Measurements from ENCODE around the gene MED19.
"Not testable (repeated sequence)": the region's sequence is repeated elsewhere in the genome, so short reads cannot be mapped to it uniquely, and the experiment has no call there.

DNA sequence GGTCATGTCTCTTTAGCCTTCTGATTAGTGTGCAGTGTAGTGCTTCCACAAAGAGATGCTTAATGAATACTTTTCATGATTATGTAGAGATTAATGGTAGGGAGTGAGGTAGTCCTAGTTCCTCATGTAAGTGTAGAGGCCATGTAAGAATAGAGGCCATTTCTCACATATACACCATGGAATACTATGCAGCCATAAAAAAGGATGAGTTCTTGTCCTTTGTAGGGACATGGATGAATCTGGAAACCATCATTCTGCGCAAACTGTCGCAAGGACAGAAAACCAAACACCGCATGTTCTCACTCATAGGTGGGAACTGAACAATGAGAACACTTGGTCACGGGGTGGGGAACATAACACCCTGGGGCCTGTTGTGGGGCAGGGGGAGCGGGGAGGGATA, 21.5 kb downstream of the MED19 start:
- TF ChIP-seq, protein P1, sequence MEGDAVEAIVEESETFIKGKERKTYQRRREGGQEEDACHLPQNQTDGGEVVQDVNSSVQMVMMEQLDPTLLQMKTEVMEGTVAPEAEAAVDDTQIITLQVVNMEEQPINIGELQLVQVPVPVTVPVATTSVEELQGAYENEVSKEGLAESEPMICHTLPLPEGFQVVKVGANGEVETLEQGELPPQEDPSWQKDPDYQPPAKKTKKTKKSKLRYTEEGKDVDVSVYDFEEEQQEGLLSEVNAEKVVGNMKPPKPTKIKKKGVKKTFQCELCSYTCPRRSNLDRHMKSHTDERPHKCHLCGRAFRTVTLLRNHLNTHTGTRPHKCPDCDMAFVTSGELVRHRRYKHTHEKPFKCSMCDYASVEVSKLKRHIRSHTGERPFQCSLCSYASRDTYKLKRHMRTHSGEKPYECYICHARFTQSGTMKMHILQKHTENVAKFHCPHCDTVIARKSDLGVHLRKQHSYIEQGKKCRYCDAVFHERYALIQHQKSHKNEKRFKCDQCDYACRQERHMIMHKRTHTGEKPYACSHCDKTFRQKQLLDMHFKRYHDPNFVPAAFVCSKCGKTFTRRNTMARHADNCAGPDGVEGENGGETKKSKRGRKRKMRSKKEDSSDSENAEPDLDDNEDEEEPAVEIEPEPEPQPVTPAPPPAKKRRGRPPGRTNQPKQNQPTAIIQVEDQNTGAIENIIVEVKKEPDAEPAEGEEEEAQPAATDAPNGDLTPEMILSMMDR (conservative IDR thresholded peaks at IDR 0.05; ENCODE audit: low read length), result not testable (repeated sequence)
- not testable (repeated sequence) for TF ChIP-seq EZH2phosphoT487 (IDR thresholded peaks at IDR 0.05; ENCODE audit: borderline replicate concordance, low read depth, low read length)

Measured in OCI-LY7 (cell line).